ENCODE data around the gene ZBTB45.
A peak's percentile ranks its signal among the peaks of the same experiment; 100 is the strongest.
"Not testable (repeated sequence)": the region's sequence is repeated elsewhere in the genome, so short reads cannot be mapped to it uniquely, and the experiment has no call there.

ZBTB45 gene

GRCh38 chr19:58509731-58510083 lies 9.9 kb downstream of the ZBTB45 start:
- DNase-seq = no peak

GRCh38 chr19:58507602-58508223 lies 11.9 kb downstream of the ZBTB45 start:
- not testable (repeated sequence) for DNase-seq

- DNase-seq = no peak
These were observed 19.4 kb downstream of the ZBTB45 start for GRCh38 chr19:58500242-58500641.

- DNase-seq = peak; percentile 96
These were observed 20.3 kb downstream of the ZBTB45 start for GRCh38 chr19:58499021-58499927.

- no peak for DNase-seq
These were observed 21.1 kb downstream of the ZBTB45 start for GRCh38 chr19:58498316-58499020.

- no peak for DNase-seq
These were observed 21.9 kb downstream of the ZBTB45 start for GRCh38 chr19:58497634-58498170.

- no peak for DNase-seq
These were observed 27.3 kb downstream of the ZBTB45 start for GRCh38 chr19:58492265-58492664.

GRCh38 chr19:58491393-58491792 lies 28.2 kb downstream of the ZBTB45 start:
- no peak for DNase-seq

GRCh38 chr19:58484349-58484748 lies 35.3 kb downstream of the ZBTB45 start:
- not testable (repeated sequence) for DNase-seq

- DNase-seq = no peak
These were observed 35.8 kb downstream of the ZBTB45 start for GRCh38 chr19:58483776-58484175.

- DNase-seq = no peak
These were observed 37.2 kb downstream of the ZBTB45 start for GRCh38 chr19:58482372-58482771.

- DNase-seq = no peak
These were observed 38.8 kb downstream of the ZBTB45 start for GRCh38 chr19:58480831-58481230.

GRCh38 chr19:58480481-58480830 lies 39.2 kb downstream of the ZBTB45 start:
- no peak for DNase-seq

- DNase-seq = no peak
These were observed 39.7 kb downstream of the ZBTB45 start for GRCh38 chr19:58479736-58480480.

GRCh38 chr19:58479303-58479702 lies 40.3 kb downstream of the ZBTB45 start:
- DNase-seq = no peak

GRCh38 chr19:58477871-58478270 lies 41.7 kb downstream of the ZBTB45 start:
- DNase-seq = no peak

- DNase-seq = no peak
These were observed 42.5 kb downstream of the ZBTB45 start for GRCh38 chr19:58477130-58477529.

GRCh38 chr19:58476498-58477015 lies 43.1 kb downstream of the ZBTB45 start:
- no peak for DNase-seq

GRCh38 chr19:58475714-58476497 lies 43.7 kb downstream of the ZBTB45 start, which contains the start of gene ZNF446:
TSS of gene ZNF446 (plus strand) at chr19:58476352. CDS start at chr19:58477219, 867 bp downstream.
- DNase-seq = peak; percentile 92 to 93

GRCh38 chr19:58474997-58475713 lies 44.5 kb downstream of the ZBTB45 start:
- DNase-seq = no peak
